PC-9 (cell line): ENCODE results near the gene PHYH. TPM values are rescaled to one million over a fixed set of nuclear protein-coding genes. Genes with fewer than 3 reads are reported as not detected.

Experiments used
- BruUV-seq: library from RNA; stranded (reverse); fragments of 400-500 nt; replicated peaks from 2 replicates; lab custom pipeline; 2021; lab: Mats Ljungman, UMichigan
- CTCF ChIA-PET: fragments of 300-600 bp; sonication (Branson Sonifier 250); formaldehyde crosslinking; loops from one replicate; lab custom pipeline; 2022; ENCODE audit warnings: antibody characterized with exemption; lab: Charles Lee
- POLR2A ChIA-PET: fragments of 300-600 bp; sonication (Branson Sonifier 250); formaldehyde crosslinking; loops from one replicate; lab custom pipeline; 2022; ENCODE audit warnings: antibody characterized with exemption; ENCODE audit not compliant: unreplicated experiment; lab: Charles Lee
- DNase-seq, 2 experiments: peaks; one replicate each; pipeline versions ENCODE4 v3.0.0 to v3.0.0-alpha.2; 2015 to 2022; ENCODE audit warnings: mixed read lengths in 1 of 2
- H2AFZ ChIP-seq: fragments of 200-600 bp; sonication (generic); 2 replicates; pipeline ENCODE4 v1.8.1; 2017; ENCODE audit warnings: antibody characterized with exemption
- H3F3A ChIP-seq: fragments of 200-600 bp; sonication (generic); 2 replicates; pipeline ENCODE4 v1.8.1; 2017; ENCODE audit warnings: antibody characterized with exemption, mild to moderate bottlenecking, low read depth; ENCODE audit not compliant: insufficient read depth
- H3K27ac ChIP-seq: fragments of 200-600 bp; sonication (generic); 2 replicates; pipeline ENCODE4 v1.6.1; 2016; ENCODE audit warnings: mixed run types
- H3K27me3 ChIP-seq: fragments of 200-600 bp; sonication (generic); 2 replicates; pipeline ENCODE4 v1.6.1; 2016; ENCODE audit warnings: low read depth, mixed run types; ENCODE audit not compliant: insufficient read depth
- H3K36me3 ChIP-seq: fragments of 200-600 bp; sonication (generic); 2 replicates; pipeline ENCODE4 v1.6.1; 2016; ENCODE audit warnings: low read depth, mixed run types
- H3K4me1 ChIP-seq: fragments of 200-600 bp; sonication (generic); replicated peaks from 2 replicates; pipeline ENCODE4 v1.6.1; 2016; ENCODE audit warnings: mixed run types; ENCODE audit not compliant: insufficient read depth
- H3K4me2 ChIP-seq: fragments of 200-600 bp; sonication (generic); 2 replicates; pipeline ENCODE4 v1.6.1; 2017; ENCODE audit warnings: mixed run types
- H3K4me3 ChIP-seq: fragments of 200-600 bp; sonication (generic); 2 replicates; pipeline ENCODE4 v1.6.1; 2016; ENCODE audit warnings: mixed run types
- H3K79me2 ChIP-seq: fragments of 200-600 bp; sonication (generic); 2 replicates; pipeline ENCODE4 v1.6.1; 2017; ENCODE audit warnings: low read depth, mixed run types
- H3K9me2 ChIP-seq: fragments of 200-600 bp; sonication (generic); 2 replicates; pipeline ENCODE4 v1.8.1; 2017; ENCODE audit warnings: mild to moderate bottlenecking; ENCODE audit not compliant: insufficient read depth
- H3K9me3 ChIP-seq: fragments of 200-600 bp; sonication (generic); 2 replicates; pipeline ENCODE4 v1.8.1; 2016; ENCODE audit warnings: low read depth; ENCODE audit not compliant: insufficient read depth
- H4K20me1 ChIP-seq: fragments of 200-600 bp; sonication (generic); 2 replicates; pipeline ENCODE4 v1.8.1; 2017; ENCODE audit not compliant: insufficient read depth
- CTCF ChIP-seq: fragments of 200-600 bp; sonication (generic); conservative IDR thresholded peaks from 2 replicates; pipeline ENCODE4 v1.6.1; 2017; ENCODE audit warnings: mixed run types, antibody characterized with exemption, mild to moderate bottlenecking, moderate library complexity
- EZH2 ChIP-seq: fragments of 200-600 bp; sonication (generic); IDR thresholded peaks from 2 replicates; pipeline ENCODE4 v1.8.0; 2017; ENCODE audit warnings: antibody characterized with exemption, low read depth
- intact Hi-C: fragments of 100-400 bp; cut with micrococcal nuclease; formaldehyde crosslinking; loops from one replicate; pipeline ENCODE4 v1.10.0; 2022; ENCODE audit not compliant: unreplicated experiment
- total RNA-seq: library from RNA; stranded (reverse); gene quantifications from 2 replicates; pipeline ENCODE4 v1.2.3, GENCODE V29; 2021

The PHYH gene
- total RNA-seq, 1 experiment from 2014 or later: 16.5 TPM

DNA sequence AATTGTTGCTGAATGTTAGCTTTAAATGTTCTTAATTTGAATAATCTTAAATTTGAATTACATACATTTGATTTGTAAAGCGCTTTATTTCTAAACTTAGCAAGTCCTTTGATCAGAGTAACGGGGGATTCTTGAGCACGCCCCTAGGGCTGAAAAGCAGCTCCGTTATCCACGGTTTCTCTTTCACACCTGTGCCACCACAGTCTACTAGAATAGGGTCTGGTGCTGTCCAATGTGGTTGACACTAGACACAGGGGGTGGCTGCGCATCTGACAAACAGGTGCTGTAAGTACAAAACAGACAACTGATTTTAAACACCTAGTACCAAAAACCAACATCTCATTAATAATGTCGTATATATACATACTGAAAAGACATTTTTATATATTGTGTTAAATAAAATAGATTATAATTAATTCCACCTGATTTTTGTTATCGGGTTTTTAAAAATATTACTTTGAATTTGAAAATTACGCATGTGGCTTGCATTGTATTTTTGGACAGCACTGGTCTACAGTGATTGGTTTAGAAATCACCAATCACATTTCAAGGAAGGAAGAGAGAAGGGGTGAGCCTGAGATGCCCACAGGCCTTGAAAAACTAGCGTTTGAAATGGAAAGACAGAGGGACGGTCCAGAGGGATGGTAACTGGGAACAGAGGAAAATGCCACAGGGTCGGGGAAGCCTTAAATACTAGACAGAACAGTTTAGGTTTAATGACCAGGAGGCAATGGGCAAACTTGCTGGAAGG, 40.9 kb upstream of the PHYH start:
- intact Hi-C loops: no loop called here
- no peaks in the 10 kb centered on the region for H3K9me3 ChIP-seq
- no peaks in the 10 kb centered on the region for H3F3A ChIP-seq
- ChIA-PET CTCF (interaction anchor here (0.7 kb wide), 1 partner anchor 101 kb away, joined by 10 read pairs; no protein-coding TSS in a partner anchor), POLR2A (no interaction called here)
- H3K4me3 ChIP-seq: no peak overlapping the region
- H2AFZ ChIP-seq: no peak overlapping the region
- no peaks in the 10 kb centered on the region for H3K9me2 ChIP-seq
- no peak for DNase-seq
- no peak overlapping the region for H3K4me2 ChIP-seq
- 0 out of 2 replicates have a peak, but pooled peaks cover 1% of the 10 kb centered on the region for H3K4me1 ChIP-seq
- H4K20me1 ChIP-seq: no peaks in the 10 kb centered on the region
- no peaks in the 10 kb centered on the region for H3K27me3 ChIP-seq
- no peak overlapping the region for H3K27ac ChIP-seq
- TF ChIP-seq CTCF (no peak), EZH2 (no peak)
- no TSS peak for BruUV-seq
- peaks cover 27% of the 10 kb centered on the region for H3K79me2 ChIP-seq
- H3K36me3 ChIP-seq: no peaks in the 10 kb centered on the region

GRCh38 chr10:13340068-13340467, 40.2 kb upstream of the PHYH start:
- peaks cover 20% of the 10 kb centered on the region for H3K79me2 ChIP-seq

DNA sequence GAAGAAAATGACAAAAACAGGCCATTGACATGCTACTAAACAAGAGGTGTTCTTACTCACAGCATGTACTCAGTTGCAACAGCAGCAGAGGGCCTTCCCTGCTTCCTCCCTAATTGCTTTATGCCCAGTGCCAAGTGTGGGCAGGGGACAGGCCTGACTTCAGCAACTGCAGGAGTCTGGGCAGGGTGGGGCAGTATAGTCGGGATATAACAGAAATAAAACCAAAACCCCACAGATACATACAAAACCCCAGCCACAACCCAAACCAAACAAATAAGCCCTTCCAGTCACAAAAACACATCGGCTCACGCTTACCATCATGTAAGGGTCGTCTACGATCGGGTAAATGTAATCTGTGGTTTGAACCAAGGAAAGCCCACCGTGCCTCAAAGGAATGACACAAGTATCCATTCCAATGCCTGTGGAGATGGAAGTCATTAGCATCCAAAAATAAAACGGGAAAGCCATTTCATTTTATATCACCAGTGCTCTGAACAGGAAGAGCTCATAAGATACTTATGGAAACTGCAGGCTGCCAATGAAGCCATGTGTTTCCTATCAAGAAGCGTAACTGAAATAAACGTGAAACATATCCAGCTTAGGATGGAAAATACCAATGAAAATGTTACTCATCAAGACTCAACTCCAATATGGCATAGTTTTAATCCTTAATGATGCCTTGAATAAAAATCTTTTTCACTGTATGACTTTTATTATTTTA, 38.7 kb upstream of the PHYH start:
- DNase-seq: no peak
- Histone ChIP-seq H3K4me1 (no peaks in the 10 kb centered on the region), H3K9me3 (no peaks in the 10 kb centered on the region), H3K9me2 (no peaks in the 10 kb centered on the region), H3F3A (no peaks in the 10 kb centered on the region), H3K4me2 (no peak overlapping the region), H3K4me3 (no peak overlapping the region), H3K79me2 (0 out of 2 replicates have a peak, but pooled peaks cover 6% of the 10 kb centered on the region), H3K27ac (no peak overlapping the region), H3K27me3 (no peaks in the 10 kb centered on the region), H4K20me1 (no peaks in the 10 kb centered on the region), H2AFZ (no peak overlapping the region), H3K36me3 (no peaks in the 10 kb centered on the region)
- ChIA-PET CTCF (no interaction called here), POLR2A (no interaction called here)
- TF ChIP-seq CTCF: no peak
- intact Hi-C loops: no loop called here
- no TSS peak for BruUV-seq

More at GRCh38 chr10:13340068-13340467, 40.2 kb upstream of the PHYH start:
- Histone ChIP-seq H4K20me1 (no peaks in the 10 kb centered on the region), H3F3A (no peaks in the 10 kb centered on the region), H3K4me1 (no peaks in the 10 kb centered on the region), H2AFZ (no peak overlapping the region), H3K27me3 (no peaks in the 10 kb centered on the region), H3K9me3 (no peaks in the 10 kb centered on the region), H3K27ac (no peak overlapping the region), H3K4me2 (no peak overlapping the region), H3K36me3 (no peaks in the 10 kb centered on the region), H3K4me3 (no peak overlapping the region), H3K9me2 (no peaks in the 10 kb centered on the region)
- ChIA-PET POLR2A (no interaction called here), CTCF (no interaction called here)
- no peak for TF ChIP-seq EZH2
- no peak for TF ChIP-seq CTCF
- intact Hi-C loops: no loop called here
- DNase-seq: no peak
- no TSS peak for BruUV-seq
